Gastrocnemius medialis (tissue), 4 donors: ENCODE data around the gene PTGES2. TPM values are rescaled to one million over a fixed set of nuclear protein-coding genes. Genes with fewer than 3 reads are reported as not detected.

ENCODE experiments used
- ATAC-seq, 2 donors: fragments of 150-250 bp; one replicate each; pipeline ENCODE4 v1.9.1; 2016
- DNase-seq, 2 donors: peaks; one replicate each; pipeline ENCODE4 v3.0.0-alpha.2; 2019
- H3K27ac ChIP-seq, 4 donors: fragments of 200-600 bp; sonication (generic); 1 replicate in 1 of 4; 2 replicates in 3 of 4; pipeline ENCODE4 v1.5.1; 2016 to 2018; ENCODE audit warnings: mild to moderate bottlenecking in 2 of 4, moderate library complexity in 1 of 4
- H3K27me3 ChIP-seq, 3 donors: fragments of 200-600 bp; sonication (generic) in 2 of 3; 1 replicate in 1 of 3; 2 replicates in 2 of 3; pipeline versions ENCODE4 v1.5.1 to v1.6.0; 2016 to 2019; ENCODE audit warnings: mild to moderate bottlenecking in 1 of 3, moderate library complexity in 1 of 3
- H3K36me3 ChIP-seq, 2 donors: fragments of 200-600 bp; sonication (generic) in 1 of 2; one replicate each; pipeline ENCODE4 v1.5.1; 2017 to 2018
- H3K4me1 ChIP-seq, 2 donors: fragments of 200-600 bp; sonication (generic) in 1 of 2; one replicate each; pipeline ENCODE4 v1.5.1; 2016 to 2017; ENCODE audit warnings: mild to moderate bottlenecking in 2 of 2
- H3K4me3 ChIP-seq, 4 donors: fragments of 200-600 bp; sonication (generic) in 3 of 4; 1 replicate in 1 of 4; 2 replicates in 3 of 4; pipeline ENCODE4 v1.5.1; 2016 to 2019; ENCODE audit warnings: mild to moderate bottlenecking in 2 of 4
- H3K9me3 ChIP-seq, 3 donors: fragments of 200-600 bp; sonication (generic) in 2 of 3; 1 replicate in 1 of 3; 2 replicates in 2 of 3; pipeline ENCODE4 v1.5.1; 2016 to 2019
- CTCF ChIP-seq, 5 experiments: fragments of 450-650 bp in 3 of 5; fragments of 200-600 bp in 2 of 5; sonication (generic) in 2 of 5; IDR thresholded peaks in 4 of 5; conservative IDR thresholded peaks in 1 of 5; 1 replicate in 4 of 5; 2 replicates in 1 of 5; pipeline ENCODE4 v1.5.1; 2016 to 2019; ENCODE audit warnings: antibody characterized with exemption in 5 of 5, mild to moderate bottlenecking in 3 of 5, moderate library complexity in 3 of 5
- POLR2A ChIP-seq, 2 donors: fragments of 450-650 bp; IDR thresholded peaks; one replicate each; pipeline ENCODE4 v1.6.1; 2017; ENCODE audit warnings: antibody characterized with exemption in 2 of 2, mild to moderate bottlenecking in 2 of 2, moderate library complexity in 2 of 2
- in situ Hi-C, 4 donors: fragments of 200-750 bp; cut with MboI; loops; one replicate each; pipeline versions ENCODE4 v1.15.0 to v1.8.0; 2017; ENCODE audit warnings: low sequenced_read_pairs in 4 of 4
- intact Hi-C: fragments of 100-400 bp; cut with DNase I; formaldehyde crosslinking; loops from one replicate; pipeline ENCODE4 v1.15.1; 2023; ENCODE audit warnings: low total_unique reads
- total RNA-seq, 4 donors: library from RNA; depleted of rRNA; stranded (reverse); fragments of >200 nt; gene quantifications; one replicate each; pipeline versions ENCODE4 v1.1.0 to v1.2.3, GENCODE V29; 2016

PTGES2 gene
- total RNA-seq, 4 donors from 2014 or later = 95.2 to 266 (median 155) TPM

- H3K27me3 ChIP-seq = no peaks in the 10 kb centered on the region
- DNase-seq (peak; percentile 94 to 99), ATAC-seq (peak; percentile 30 to 41)
- TF ChIP-seq POLR2A (IDR thresholded peaks at IDR 0.05) = no peak
- no peak for TF ChIP-seq CTCF (IDR thresholded peaks at IDR 0.05 in 4 of 5, conservative IDR thresholded peaks at IDR 0.05 in 1 of 5)
- H3K36me3 ChIP-seq = peaks cover 0 to 36% of the 10 kb centered on the region in 2 donors
- peaks cover 77 to 84% of the 10 kb centered on the region in 2 donors for H3K4me1 ChIP-seq
- H3K27ac ChIP-seq = peak overlapping the region; percentile 91 to 99 (median 98)
- intact Hi-C loops (loop anchor here (5.0 kb wide), 1 partner anchor 146 kb away; no protein-coding TSS in a partner anchor), in situ Hi-C loops (loop anchor here in 3 of 4 donors (10.0 to 25.0 kb wide), 2 partner anchors 141 to 148 kb away; no protein-coding TSS in a partner anchor)
- H3K4me3 ChIP-seq = peak overlapping the region; percentile 2 to 86 (median 78)
- no peaks in the 10 kb centered on the region for H3K9me3 ChIP-seq
Measured at GRCh38 chr9:128102861-128103588, 24.5 kb downstream of the PTGES2 start.

- H3K36me3 ChIP-seq = peaks cover 0 to 33% of the 10 kb centered on the region in 2 donors
- H3K9me3 ChIP-seq = no peaks in the 10 kb centered on the region
- in situ Hi-C loops (loop anchor here in 3 of 4 donors (10.0 to 25.0 kb wide), 2 partner anchors 140 to 147 kb away; no protein-coding TSS in a partner anchor), intact Hi-C loops (loop anchor here (5.0 kb wide), 1 partner anchor 145 kb away; no protein-coding TSS in a partner anchor)
- peaks cover 77 to 84% of the 10 kb centered on the region in 2 donors for H3K4me1 ChIP-seq
- H3K27me3 ChIP-seq = no peaks in the 10 kb centered on the region
- H3K27ac ChIP-seq = peak overlapping the region; percentile 91 to 99 (median 98)
- ATAC-seq (no peak), DNase-seq (peak in 1 of 2 donors; percentile 71)
- TF ChIP-seq CTCF (IDR thresholded peaks at IDR 0.05 in 4 of 5, conservative IDR thresholded peaks at IDR 0.05 in 1 of 5) (no peak), POLR2A (IDR thresholded peaks at IDR 0.05) (no peak)
- H3K4me3 ChIP-seq = peak overlapping the region; percentile 26 to 86 (median 78)
Measured at GRCh38 chr9:128102196-128102595, 25.3 kb downstream of the PTGES2 start.

- peaks cover 0 to 28% of the 10 kb centered on the region in 2 donors for H3K36me3 ChIP-seq
- in situ Hi-C loops = loop anchor here in 3 of 4 donors (10.0 to 25.0 kb wide), 2 partner anchors 139 to 147 kb away; no protein-coding TSS in a partner anchor
- intact Hi-C loops = loop anchor here (5.0 kb wide), 1 partner anchor 144 kb away; no protein-coding TSS in a partner anchor
- no peaks in the 10 kb centered on the region for H3K27me3 ChIP-seq
- H3K27ac ChIP-seq = peak overlapping the region; percentile 91 to 99 (median 98)
- ATAC-seq (peak; percentile 3 to 4), DNase-seq (peak; percentile 81 to 87)
- H3K9me3 ChIP-seq = no peaks in the 10 kb centered on the region
- H3K4me3 ChIP-seq = peak overlapping the region; percentile 26 to 86 (median 78)
- H3K4me1 ChIP-seq = peaks cover 72 to 79% of the 10 kb centered on the region in 2 donors
- TF ChIP-seq CTCF (IDR thresholded peaks at IDR 0.05 in 4 of 5, conservative IDR thresholded peaks at IDR 0.05 in 1 of 5) = no peak
- TF ChIP-seq POLR2A (IDR thresholded peaks at IDR 0.05) = no peak
Measured at GRCh38 chr9:128101690-128102089, 25.8 kb downstream of the PTGES2 start.

GRCh38 chr9:128101231-128101661 lies 26.3 kb downstream of the PTGES2 start:
- peak in 1 of 2 donors; percentile 42 for DNase-seq
- peaks cover 0 to 23% of the 10 kb centered on the region in 2 donors for H3K36me3 ChIP-seq
- ATAC-seq = no peak
- intact Hi-C loops (loop anchor here (5.0 kb wide), 1 partner anchor 144 kb away; no protein-coding TSS in a partner anchor), in situ Hi-C loops (loop anchor here in 3 of 4 donors (10.0 to 25.0 kb wide), 2 partner anchors 139 to 146 kb away; no protein-coding TSS in a partner anchor)
- TF ChIP-seq POLR2A (IDR thresholded peaks at IDR 0.05) = no peak
- TF ChIP-seq CTCF (IDR thresholded peaks at IDR 0.05 in 4 of 5, conservative IDR thresholded peaks at IDR 0.05 in 1 of 5) = no peak
- no peaks in the 10 kb centered on the region for H3K27me3 ChIP-seq
- H3K9me3 ChIP-seq = no peaks in the 10 kb centered on the region
- peak overlapping the region; percentile 70 to 86 (median 78) for H3K4me3 ChIP-seq
- peaks cover 68 to 75% of the 10 kb centered on the region in 2 donors for H3K4me1 ChIP-seq
- peak overlapping the region; percentile 91 to 99 (median 98) for H3K27ac ChIP-seq
